ACC112 (cell line): ENCODE data around the gene ELMO2.

Experiments used
- H2AFZ ChIP-seq: fragments of 200-600 bp; sonication (generic); one replicate; pipeline ENCODE4 v1.6.0; 2017; ENCODE audit warnings: antibody characterized with exemption, low read length; ENCODE audit not compliant: unreplicated experiment
- H3K27ac ChIP-seq: fragments of 200-600 bp; sonication (generic); 2 replicates; pipeline ENCODE4 v1.5.1; 2014; ENCODE audit warnings: low read depth, mild to moderate bottlenecking, antibody characterized with exemption, low read length, moderate library complexity
- H3K27me3 ChIP-seq: fragments of 200-600 bp; sonication (generic); 2 replicates; pipeline ENCODE4 v1.6.1; 2014; ENCODE audit warnings: mild to moderate bottlenecking, antibody characterized with exemption, low read length, moderate library complexity, mixed read lengths; ENCODE audit not compliant: insufficient read depth
- H3K36me3 ChIP-seq: fragments of 200-600 bp; sonication (generic); 2 replicates; pipeline ENCODE4 v1.6.1; 2016; ENCODE audit warnings: mild to moderate bottlenecking, antibody characterized with exemption, low read length, moderate library complexity, mixed read lengths; ENCODE audit not compliant: insufficient read depth
- H3K4me1 ChIP-seq: fragments of 200-600 bp; sonication (generic); one replicate; pipeline ENCODE4 v1.6.1; 2016; ENCODE audit warnings: low read length, mixed read lengths; ENCODE audit not compliant: insufficient read depth, unreplicated experiment, control insufficient read depth
- H3K4me3 ChIP-seq: fragments of 200-600 bp; sonication (generic); 2 replicates; pipeline ENCODE4 v1.5.1; 2014; ENCODE audit warnings: mild to moderate bottlenecking, low read depth, low read length
- H3K79me2 ChIP-seq: fragments of 200-600 bp; sonication (generic); one replicate; pipeline ENCODE4 v1.6.0; 2016; ENCODE audit warnings: low read length; ENCODE audit not compliant: control insufficient read depth, unreplicated experiment, insufficient read depth

Gene ELMO2

DNA sequence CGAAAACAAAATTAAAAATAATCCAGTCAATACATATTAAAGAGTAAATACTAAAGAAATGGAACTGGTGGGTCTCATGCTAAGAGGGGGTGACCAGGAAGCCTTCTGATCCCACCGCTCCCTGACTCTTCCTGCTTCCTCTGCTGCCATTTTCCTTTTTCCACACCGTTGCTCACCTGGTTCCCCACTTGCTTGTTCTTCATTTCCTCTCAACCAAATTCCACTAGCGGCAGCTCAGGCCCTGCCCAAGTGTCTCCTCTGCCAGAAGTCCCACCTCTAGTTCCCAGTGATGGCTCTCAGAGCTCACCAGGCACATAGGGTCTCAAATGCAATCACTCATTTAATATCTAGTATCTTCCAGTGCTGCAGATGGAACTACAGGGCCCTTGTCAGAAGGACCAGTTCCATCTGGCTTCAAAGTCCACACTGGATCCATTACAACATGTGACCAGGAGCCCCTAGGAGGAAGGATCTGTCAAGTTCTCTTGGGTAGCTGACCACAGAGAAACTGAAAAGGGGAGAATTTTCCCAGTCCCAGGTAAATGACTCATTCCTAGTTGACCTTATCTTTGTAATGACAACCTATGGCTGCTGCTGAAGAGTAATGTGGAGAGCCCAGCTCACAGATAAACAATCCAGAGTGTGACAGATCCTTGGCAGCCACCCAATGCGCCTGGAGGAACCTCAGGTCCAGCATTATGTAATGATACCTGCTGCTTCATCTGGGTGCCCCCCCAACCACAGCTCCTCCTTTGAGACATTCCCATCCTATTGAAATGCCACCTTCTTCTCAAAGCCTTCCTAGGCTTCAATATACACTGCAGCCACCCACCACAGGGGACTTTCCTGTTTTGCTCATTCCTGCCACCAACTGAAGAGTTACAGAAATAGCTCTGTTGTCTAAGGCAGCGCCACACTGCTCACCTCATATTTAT, 38.2 kb downstream of the ELMO2 start:
- Histone ChIP-seq H3K27me3 (no peaks in the 10 kb centered on the region), H3K4me3 (no peak overlapping the region), H3K36me3 (peaks cover 26% of the 10 kb centered on the region; the same call in 1 of the 2 replicates), H3K4me1 (peaks cover 33% of the 10 kb centered on the region), H3K27ac (peak overlapping the region; percentile 24; the same call in 1 of the 2 replicates), H2AFZ (no peak overlapping the region), H3K79me2 (peaks cover 5% of the 10 kb centered on the region)

DNA sequence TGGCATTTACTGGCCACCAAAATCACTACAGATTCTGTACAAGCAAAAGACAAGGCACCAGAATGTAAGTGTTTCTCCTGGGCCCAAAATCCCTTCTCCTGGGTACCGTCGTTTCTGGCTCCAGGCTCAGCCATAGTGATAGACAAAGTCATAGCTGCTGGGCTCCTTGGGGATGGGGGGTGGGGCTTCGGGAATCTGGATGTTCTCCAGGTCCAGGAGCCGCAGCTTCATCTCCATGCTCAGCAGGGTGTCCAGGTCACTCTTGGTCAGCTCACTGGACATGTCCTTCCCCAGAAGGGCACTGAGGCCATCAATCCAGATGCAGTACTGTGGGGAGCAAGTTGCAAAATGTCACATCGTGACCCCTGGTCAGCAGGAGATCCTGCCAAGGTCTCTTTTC, 39.2 kb downstream of the ELMO2 start:
- H3K4me1 ChIP-seq: peaks cover 42% of the 10 kb centered on the region
- H3K27me3 ChIP-seq: no peaks in the 10 kb centered on the region
- no peak overlapping the region for H3K27ac ChIP-seq
- H3K36me3 ChIP-seq: peaks cover 20% of the 10 kb centered on the region; the same call in 1 of the 2 replicates
- no peak overlapping the region for H2AFZ ChIP-seq
- H3K4me3 ChIP-seq: no peak overlapping the region
- peaks cover 13% of the 10 kb centered on the region for H3K79me2 ChIP-seq

DNA sequence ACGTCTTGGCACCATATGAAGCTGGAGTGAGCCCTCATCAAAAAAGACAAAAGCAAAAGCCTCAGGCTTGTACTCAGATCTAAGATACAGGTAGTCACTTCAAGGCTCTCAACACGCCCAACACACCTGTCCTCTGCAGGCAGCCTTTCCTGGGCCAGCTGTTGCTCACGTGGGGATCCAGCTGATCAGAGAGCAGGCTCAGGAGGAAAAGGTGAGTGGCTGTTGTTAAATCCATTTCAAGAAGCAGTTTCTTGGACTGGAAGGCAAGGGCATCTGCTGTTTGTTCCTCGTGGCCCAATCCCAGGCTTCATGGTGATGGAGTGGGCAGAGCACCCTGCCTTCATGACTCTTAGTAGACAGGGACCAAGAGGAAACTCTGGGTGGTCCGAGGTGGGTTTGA, 39.6 kb downstream of the ELMO2 start:
- Histone ChIP-seq H2AFZ (no peak overlapping the region), H3K27ac (no peak overlapping the region), H3K36me3 (peaks cover 17% of the 10 kb centered on the region; the same call in 1 of the 2 replicates), H3K4me1 (peaks cover 39% of the 10 kb centered on the region), H3K79me2 (peaks cover 18% of the 10 kb centered on the region), H3K27me3 (no peaks in the 10 kb centered on the region), H3K4me3 (no peak overlapping the region)

DNA sequence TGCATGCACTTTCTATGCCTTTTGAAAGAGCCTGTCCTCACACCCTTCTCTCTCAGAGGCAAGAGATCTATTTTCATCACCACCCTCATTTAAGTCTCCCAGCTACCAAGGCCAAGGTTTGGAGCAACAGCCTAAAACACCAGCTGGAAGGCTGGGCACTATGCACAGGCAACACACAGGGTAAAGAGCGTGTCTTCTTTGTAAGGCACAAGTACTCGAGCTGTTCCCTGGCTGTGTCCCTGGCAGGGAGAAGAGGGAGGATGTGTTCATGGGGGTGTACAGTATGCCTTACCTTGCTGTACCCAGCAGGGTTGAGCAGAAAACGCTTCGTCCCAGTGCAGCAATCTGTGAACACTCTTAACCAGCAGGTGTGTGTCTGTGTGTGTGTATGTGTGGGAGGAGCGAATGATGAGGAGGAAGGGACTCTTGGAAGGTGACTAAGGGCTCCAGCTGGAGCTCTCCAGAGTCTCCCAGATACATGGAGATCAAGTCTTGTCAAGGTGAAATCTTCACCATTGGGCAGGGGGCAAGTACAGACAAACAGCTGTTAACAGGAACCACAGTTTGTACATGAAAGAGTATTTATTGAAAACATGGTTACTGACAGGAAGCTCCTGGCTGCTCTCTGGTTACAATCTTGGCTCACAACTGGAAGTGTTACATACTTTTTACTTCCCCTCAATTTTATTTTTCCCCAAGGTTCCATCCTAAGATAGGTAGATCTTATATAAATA, 40.8 kb downstream of the ELMO2 start:
- Histone ChIP-seq H3K79me2 (peaks cover 21% of the 10 kb centered on the region), H3K27ac (no peak overlapping the region), H3K27me3 (no peaks in the 10 kb centered on the region), H3K36me3 (peaks cover 9% of the 10 kb centered on the region; the same call in 1 of the 2 replicates), H3K4me1 (peaks cover 30% of the 10 kb centered on the region), H2AFZ (no peak overlapping the region), H3K4me3 (no peak overlapping the region)

DNA sequence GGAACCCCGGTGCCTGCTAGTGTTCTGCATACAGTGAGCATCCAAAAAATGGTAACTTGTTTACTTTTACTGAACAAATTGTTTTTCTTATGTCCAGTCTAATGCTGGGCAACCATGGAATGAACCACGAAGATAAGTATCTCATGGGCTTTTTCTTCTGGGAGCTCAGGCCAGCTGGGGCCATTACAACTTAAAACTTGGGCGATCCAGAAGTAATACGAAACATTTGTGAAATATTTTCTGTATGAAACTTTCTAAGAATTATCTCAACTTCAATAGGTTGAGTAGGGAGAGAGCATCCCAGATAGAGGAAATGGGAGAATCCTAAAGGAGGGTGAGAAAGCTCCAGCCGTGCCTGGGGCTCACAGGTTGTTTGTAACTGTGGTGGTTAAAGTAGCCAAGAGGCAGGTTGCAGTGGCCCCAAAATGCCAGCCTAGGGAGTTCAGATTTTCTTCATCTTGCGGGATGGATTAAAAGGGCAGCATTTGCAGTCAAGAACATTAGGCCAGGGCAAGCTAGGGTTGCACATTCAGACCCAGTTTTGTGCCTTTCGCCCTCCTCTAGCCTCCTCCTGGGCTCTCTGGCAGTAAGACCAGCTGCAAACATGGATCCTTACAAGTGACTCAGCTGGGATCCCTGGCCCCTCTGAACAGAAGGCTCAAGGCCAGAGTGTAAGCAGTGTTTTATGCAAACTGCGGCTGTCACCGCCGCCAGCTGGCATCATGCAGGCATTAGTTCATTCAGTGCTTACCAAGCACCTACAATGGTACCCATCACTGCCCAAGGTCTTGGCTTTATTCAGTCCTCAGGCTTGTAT, 41.5 kb downstream of the ELMO2 start:
- Histone ChIP-seq H3K36me3 (peaks cover 3% of the 10 kb centered on the region; the same call in 1 of the 2 replicates), H3K4me3 (peak overlapping the region; percentile 87), H3K4me1 (peaks cover 31% of the 10 kb centered on the region), H3K27ac (no peak overlapping the region), H3K27me3 (no peaks in the 10 kb centered on the region), H2AFZ (peak overlapping the region; percentile 26), H3K79me2 (peaks cover 24% of the 10 kb centered on the region)

DNA sequence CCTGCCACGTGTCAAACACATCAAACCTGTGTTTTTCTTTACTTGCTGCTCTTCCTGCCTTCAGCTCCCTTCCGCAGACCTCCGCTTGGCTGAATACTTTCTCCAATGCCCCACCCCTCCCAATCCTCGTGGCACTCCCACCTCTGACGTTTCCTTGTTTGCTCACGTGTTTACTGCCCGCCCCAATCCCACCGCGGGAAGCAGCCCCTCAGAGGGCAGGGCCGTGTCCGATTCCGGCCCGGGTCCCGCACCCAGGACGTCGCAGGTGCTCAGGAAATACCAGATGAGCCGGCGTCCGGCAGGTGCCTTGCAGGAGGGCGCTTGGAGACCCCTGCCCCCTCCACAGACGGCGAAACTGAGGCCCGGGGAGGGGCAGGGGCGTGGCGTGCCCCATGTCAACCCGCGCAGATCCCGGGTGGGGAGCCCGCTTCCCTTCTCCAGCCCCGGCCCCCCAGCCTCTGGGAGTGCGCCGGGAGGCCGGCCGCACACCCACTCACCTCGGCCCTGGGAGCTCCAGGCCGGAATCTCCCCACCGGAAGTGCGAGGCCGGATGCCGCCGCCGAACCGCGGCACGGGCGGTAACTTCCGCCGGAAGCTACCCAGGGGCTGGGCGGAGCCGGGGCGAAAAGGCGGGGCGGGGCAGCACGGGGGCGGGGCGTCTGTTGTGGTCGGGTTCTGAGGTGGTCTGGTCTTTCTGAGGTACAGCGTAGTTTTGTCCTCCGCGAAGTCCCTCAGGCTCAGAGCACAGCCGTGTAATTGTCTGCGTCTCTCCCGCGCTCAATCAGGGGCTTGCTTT, 42.3 kb downstream of the ELMO2 start:
- Histone ChIP-seq H2AFZ (peak overlapping the region; percentile 33), H3K27ac (peak overlapping the region; percentile 89), H3K27me3 (no peaks in the 10 kb centered on the region), H3K4me3 (peak overlapping the region; percentile 87), H3K4me1 (peaks cover 28% of the 10 kb centered on the region), H3K79me2 (peaks cover 32% of the 10 kb centered on the region), H3K36me3 (no peaks in the 10 kb centered on the region)

DNA sequence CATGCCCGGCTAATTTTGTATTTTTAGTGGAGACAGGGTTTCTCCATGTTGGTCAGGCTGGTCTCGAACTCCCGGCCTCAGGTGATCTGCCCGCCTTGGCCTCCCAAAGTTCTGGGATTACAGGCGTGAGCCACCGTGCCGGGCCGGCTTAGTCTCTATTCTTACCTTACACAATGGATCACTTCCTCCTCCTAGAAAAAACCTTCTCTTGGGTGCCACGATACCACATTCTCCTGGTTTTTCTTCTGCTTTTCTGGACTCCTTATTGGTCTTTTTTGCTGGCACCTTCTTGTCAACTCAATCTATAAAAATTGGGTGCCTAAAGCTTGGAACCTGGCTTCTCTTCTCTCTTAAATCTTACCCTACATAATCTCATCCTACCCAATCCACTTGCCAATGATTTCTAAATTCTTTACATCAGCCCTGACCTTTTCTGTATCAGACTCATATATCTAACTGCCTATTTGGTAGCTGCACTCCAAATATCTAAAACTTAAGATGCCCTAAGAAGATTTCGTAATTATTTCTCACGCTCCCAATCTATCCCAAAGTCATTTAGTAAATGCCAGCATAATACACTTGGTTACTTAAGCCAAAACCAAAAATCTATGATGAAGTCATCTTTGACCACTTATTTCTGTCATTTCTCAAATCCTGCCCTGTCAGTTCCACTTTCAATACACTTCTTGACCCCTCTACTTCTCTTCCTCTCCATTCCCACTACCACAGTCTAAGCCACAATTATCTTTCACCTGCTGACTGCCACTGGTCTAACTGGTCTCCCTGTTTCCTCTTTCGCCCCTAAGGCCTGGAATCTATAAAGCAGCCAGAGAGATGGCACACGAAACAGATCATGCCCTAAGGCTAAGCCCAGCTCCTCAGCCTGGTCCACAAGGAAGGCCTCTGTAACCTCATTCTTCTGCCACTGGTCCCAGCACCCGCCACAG, 43.2 kb downstream of the ELMO2 start:
- peaks cover 33% of the 10 kb centered on the region for H3K79me2 ChIP-seq
- no peaks in the 10 kb centered on the region for H3K36me3 ChIP-seq
- H3K27ac ChIP-seq: peak overlapping the region; percentile 89
- H3K4me1 ChIP-seq: peaks cover 19% of the 10 kb centered on the region
- no peaks in the 10 kb centered on the region for H3K27me3 ChIP-seq
- no peak overlapping the region for H2AFZ ChIP-seq
- peak overlapping the region; percentile 87 for H3K4me3 ChIP-seq

DNA sequence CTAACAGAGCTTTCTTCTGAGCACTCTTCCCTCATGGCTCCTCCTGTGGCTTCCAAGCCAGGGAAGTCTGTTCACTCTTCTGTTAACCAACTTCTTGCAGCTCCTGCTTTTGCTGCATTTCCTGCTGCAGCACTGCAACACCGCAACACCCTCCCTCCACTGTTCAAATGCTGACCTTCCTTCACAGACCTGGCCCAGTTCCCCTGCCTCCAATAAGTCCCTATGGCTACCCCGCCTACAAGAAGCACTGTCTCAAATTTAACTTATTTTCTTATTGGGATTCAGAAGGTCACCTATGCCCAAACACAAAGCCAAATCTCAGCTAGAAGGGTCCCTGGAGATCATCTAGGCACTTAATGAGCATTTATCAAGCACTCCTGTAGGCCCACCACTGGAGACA, 44.6 kb downstream of the ELMO2 start:
- peaks cover 33% of the 10 kb centered on the region for H3K79me2 ChIP-seq
- H3K4me3 ChIP-seq: no peak overlapping the region
- peaks cover 17% of the 10 kb centered on the region for H3K4me1 ChIP-seq
- H2AFZ ChIP-seq: no peak overlapping the region
- H3K36me3 ChIP-seq: no peaks in the 10 kb centered on the region
- no peaks in the 10 kb centered on the region for H3K27me3 ChIP-seq
- H3K27ac ChIP-seq: no peak overlapping the region

DNA sequence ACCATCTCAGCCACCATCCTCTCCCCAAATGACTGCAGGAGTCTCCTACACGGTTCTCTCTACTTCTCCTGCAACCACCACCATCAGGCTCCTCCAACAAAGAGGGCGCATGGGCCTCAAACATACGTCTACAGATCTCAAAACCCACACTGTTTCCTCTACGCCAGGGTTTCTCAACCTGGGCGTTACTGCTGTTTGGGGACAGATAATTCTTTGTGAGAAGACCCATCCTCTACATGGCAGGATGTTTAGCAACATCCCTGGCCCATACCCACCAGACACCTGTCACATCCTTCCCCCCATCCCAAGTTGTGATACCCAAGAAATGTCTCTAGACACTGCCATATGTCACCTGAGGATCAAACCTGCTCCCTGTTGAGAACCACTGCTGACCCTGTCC, 45.0 kb downstream of the ELMO2 start:
- no peak overlapping the region for H2AFZ ChIP-seq
- peaks cover 17% of the 10 kb centered on the region for H3K4me1 ChIP-seq
- H3K27me3 ChIP-seq: no peaks in the 10 kb centered on the region
- H3K4me3 ChIP-seq: no peak overlapping the region
- H3K36me3 ChIP-seq: no peaks in the 10 kb centered on the region
- H3K79me2 ChIP-seq: peaks cover 33% of the 10 kb centered on the region
- no peak overlapping the region for H3K27ac ChIP-seq
